Sigmoid colon (tissue), 7 donors: Measurements from ENCODE around the gene BRINP1. TPM values are rescaled to one million over a fixed set of nuclear protein-coding genes. Genes with fewer than 3 reads are reported as not detected.

Experiments used
- DNase-seq: peaks from one replicate; pipeline ENCODE4 v3.0.0-alpha.2; 2019
- H3K27ac ChIP-seq, 4 donors: fragments of 200-600 bp; sonication (generic); one replicate each; pipeline ENCODE4 v1.5.1; 2016 to 2019; ENCODE audit warnings: mild to moderate bottlenecking in 1 of 4
- H3K27me3 ChIP-seq, 3 donors: fragments of 200-600 bp; sonication (generic); one replicate each; pipeline ENCODE4 v1.5.1; 2019; ENCODE audit warnings: mild to moderate bottlenecking in 1 of 3
- H3K36me3 ChIP-seq, 4 donors: fragments of 200-600 bp; sonication (generic); one replicate each; pipeline ENCODE4 v1.5.1; 2016 to 2019
- H3K4me1 ChIP-seq, 4 donors: fragments of 200-600 bp; sonication (generic); one replicate each; pipeline ENCODE4 v1.5.1; 2017 to 2019
- H3K4me3 ChIP-seq, 4 donors: fragments of 200-600 bp; sonication (generic); one replicate each; pipeline ENCODE4 v1.5.1; 2017 to 2019; ENCODE audit warnings: mild to moderate bottlenecking in 2 of 4, moderate library complexity in 1 of 4
- H3K9me3 ChIP-seq, 4 donors: fragments of 200-600 bp in 3 of 4; sonication (generic) in 3 of 4; one replicate each; pipeline versions ENCODE4 v1.5.1 to v1.6.1; 2013 to 2019
- CTCF ChIP-seq, 4 experiments: fragments of 450-650 bp in 3 of 4; fragments of 200-600 bp in 1 of 4; IDR thresholded peaks; one replicate each; pipeline ENCODE4 v1.5.1; 2016 to 2019; ENCODE audit warnings: antibody characterized with exemption in 4 of 4, mild to moderate bottlenecking in 3 of 4, moderate library complexity in 2 of 4
- EP300 ChIP-seq, 4 donors: sonication (generic); formaldehyde crosslinking; IDR thresholded peaks; one replicate each; pipeline ENCODE4 v1.6.1; 2017; ENCODE audit warnings: antibody characterized with exemption in 4 of 4
- POLR2A ChIP-seq, 2 donors: fragments of 450-650 bp; IDR thresholded peaks; one replicate each; pipeline ENCODE4 v1.6.1; 2016; ENCODE audit warnings: antibody characterized with exemption in 2 of 2, mild to moderate bottlenecking in 2 of 2, moderate library complexity in 2 of 2
- POLR2AphosphoS5 ChIP-seq, 4 donors: sonication (generic); formaldehyde crosslinking; IDR thresholded peaks; one replicate each; pipeline ENCODE4 v1.6.1; 2017; ENCODE audit warnings: antibody characterized with exemption in 4 of 4
- WGBS, 2 donors: extraction: QIAGEN DNeasy Blood & Tissue Kit; methylation state at CpG; one replicate each; pipeline ENCODE4 v1.1.7; 2013; 5-methylcytosine and 5-hydroxymethylcytosine counted together
- intact Hi-C: fragments of 100-400 bp; cut with DNase I; formaldehyde crosslinking; loops from one replicate; pipeline ENCODE4 v1.15.1; 2023
- polyA plus RNA-seq, 3 donors: library from polyadenylated mRNA; stranded (reverse); fragments of 200-250 nt; gene quantifications; one replicate each; pipeline ENCODE4 v1.2.3, GENCODE V29; 2013
- total RNA-seq, 4 donors: library from RNA; depleted of rRNA; stranded (reverse); fragments of >200 nt; gene quantifications; one replicate each; pipeline ENCODE4 v1.1.0, GENCODE V29; 2016
- donor health status: healthy with polysubstance abuse.
- donor health status: Bipolar disorder and iron deficiency.
- donor health status: healthy.

Gene BRINP1
- total and polyA plus RNA-seq, 7 donors: 0.19 to 0.71 (median 0.27) TPM; not detected in 3

- no peak overlapping the region for H3K4me3 ChIP-seq
- H3K36me3 ChIP-seq: no peaks in the 10 kb centered on the region
- no peak for TF ChIP-seq CTCF (IDR thresholded peaks at IDR 0.05)
- TF ChIP-seq EP300 (IDR thresholded peaks at IDR 0.05): no peak
- TF ChIP-seq POLR2A (IDR thresholded peaks at IDR 0.05): no peak
- TF ChIP-seq POLR2AphosphoS5 (IDR thresholded peaks at IDR 0.05): no peak
- no peaks in the 10 kb centered on the region for H3K9me3 ChIP-seq
- intact Hi-C loops: no loop called here
- no peak for DNase-seq
- WGBS, 2 donors: 60 to 66% methylated on average over 3 of the region's 3 CpGs
- no peaks in the 10 kb centered on the region for H3K27me3 ChIP-seq
- H3K4me1 ChIP-seq: no peaks in the 10 kb centered on the region
- no peak overlapping the region for H3K27ac ChIP-seq
These were observed 40.3 kb upstream of the BRINP1 start for GRCh38 chr9:119409552-119409951.

- no peaks in the 10 kb centered on the region for H3K27me3 ChIP-seq
- no peak overlapping the region for H3K4me3 ChIP-seq
- H3K4me1 ChIP-seq: no peaks in the 10 kb centered on the region
- no peak for DNase-seq
- 41 to 44% methylated on average over 2 of the region's 2 CpGs for WGBS, 2 donors
- H3K9me3 ChIP-seq: no peaks in the 10 kb centered on the region
- H3K36me3 ChIP-seq: no peaks in the 10 kb centered on the region
- no peak overlapping the region for H3K27ac ChIP-seq
- intact Hi-C loops: no loop called here
- TF ChIP-seq EP300 (IDR thresholded peaks at IDR 0.05) (no peak), CTCF (IDR thresholded peaks at IDR 0.05) (no peak), POLR2AphosphoS5 (IDR thresholded peaks at IDR 0.05) (no peak), POLR2A (IDR thresholded peaks at IDR 0.05) (no peak)
These were observed 31.4 kb upstream of the BRINP1 start for GRCh38 chr9:119400606-119401005.

- H3K27me3 ChIP-seq: no peaks in the 10 kb centered on the region
- H3K4me1 ChIP-seq: no peaks in the 10 kb centered on the region
- H3K36me3 ChIP-seq: no peaks in the 10 kb centered on the region
- DNase-seq: no peak
- H3K27ac ChIP-seq: no peak overlapping the region
- H3K9me3 ChIP-seq: no peaks in the 10 kb centered on the region
- TF ChIP-seq POLR2AphosphoS5 (IDR thresholded peaks at IDR 0.05) (no peak), EP300 (IDR thresholded peaks at IDR 0.05) (no peak), POLR2A (IDR thresholded peaks at IDR 0.05) (no peak), CTCF (IDR thresholded peaks at IDR 0.05) (no peak)
- intact Hi-C loops: no loop called here
- H3K4me3 ChIP-seq: no peak overlapping the region
- WGBS, 2 donors: 62 to 75% methylated on average over 2 of the region's 2 CpGs
These were observed 29.1 kb upstream of the BRINP1 start for GRCh38 chr9:119398350-119398749.

- no peak for DNase-seq
- intact Hi-C loops: no loop called here
- H3K27ac ChIP-seq: no peak overlapping the region
- H3K36me3 ChIP-seq: no peaks in the 10 kb centered on the region
- no peaks in the 10 kb centered on the region for H3K4me1 ChIP-seq
- TF ChIP-seq POLR2A (IDR thresholded peaks at IDR 0.05) (no peak), CTCF (IDR thresholded peaks at IDR 0.05) (no peak), EP300 (IDR thresholded peaks at IDR 0.05) (no peak), POLR2AphosphoS5 (IDR thresholded peaks at IDR 0.05) (no peak)
- no peaks in the 10 kb centered on the region for H3K27me3 ChIP-seq
- no peak overlapping the region for H3K4me3 ChIP-seq
- H3K9me3 ChIP-seq: no peaks in the 10 kb centered on the region
These were observed 22.6 kb upstream of the BRINP1 start for GRCh38 chr9:119391878-119392277.

GRCh38 chr9:119375892-119376291, 6.7 kb upstream of the BRINP1 start:
- intact Hi-C loops: no loop called here
- WGBS, 2 donors: 32% methylated on average over 3 of the region's 3 CpGs

More at GRCh38 chr9:119375892-119376291, 6.7 kb upstream of the BRINP1 start:
- Histone ChIP-seq H3K4me3 (no peak overlapping the region), H3K27ac (no peak overlapping the region), H3K36me3 (no peaks in the 10 kb centered on the region), H3K4me1 (no peaks in the 10 kb centered on the region), H3K9me3 (no peaks in the 10 kb centered on the region), H3K27me3 (no peaks in the 10 kb centered on the region)
- no peak for DNase-seq
- TF ChIP-seq POLR2AphosphoS5 (IDR thresholded peaks at IDR 0.05): no peak
- no peak for TF ChIP-seq POLR2A (IDR thresholded peaks at IDR 0.05)
- TF ChIP-seq CTCF (IDR thresholded peaks at IDR 0.05): no peak
- TF ChIP-seq EP300 (IDR thresholded peaks at IDR 0.05): no peak
